Left lobe of liver (tissue), 2 donors: Measurements from ENCODE around the gene GRIN2C. TPM values are rescaled to one million over a fixed set of nuclear protein-coding genes. Genes with fewer than 3 reads are reported as not detected.

Source experiments
- ATAC-seq: fragments of 200-7000 bp; cut with Tn5 transposase; one replicate; pipeline ENCODE4 v1.9.1; 2020; ENCODE audit warnings: mild to moderate bottlenecking, moderate library complexity
- DNase-seq: peaks from one replicate; pipeline ENCODE4 v3.0.0-alpha.2; 2020; ENCODE audit warnings: low spot score
- total RNA-seq: library from RNA; stranded (reverse); gene quantifications from one replicate; pipeline ENCODE4 v1.2.1, GENCODE V29; 2021
- donor health status: DM: no; HTN: no; CAD: no; lungs with moderate emphysema.
- donor health status: DM: no; HTN: yes; CAD: no.

GRIN2C gene
- total RNA-seq, 1 donor from 2014 or later: not detected

DNA sequence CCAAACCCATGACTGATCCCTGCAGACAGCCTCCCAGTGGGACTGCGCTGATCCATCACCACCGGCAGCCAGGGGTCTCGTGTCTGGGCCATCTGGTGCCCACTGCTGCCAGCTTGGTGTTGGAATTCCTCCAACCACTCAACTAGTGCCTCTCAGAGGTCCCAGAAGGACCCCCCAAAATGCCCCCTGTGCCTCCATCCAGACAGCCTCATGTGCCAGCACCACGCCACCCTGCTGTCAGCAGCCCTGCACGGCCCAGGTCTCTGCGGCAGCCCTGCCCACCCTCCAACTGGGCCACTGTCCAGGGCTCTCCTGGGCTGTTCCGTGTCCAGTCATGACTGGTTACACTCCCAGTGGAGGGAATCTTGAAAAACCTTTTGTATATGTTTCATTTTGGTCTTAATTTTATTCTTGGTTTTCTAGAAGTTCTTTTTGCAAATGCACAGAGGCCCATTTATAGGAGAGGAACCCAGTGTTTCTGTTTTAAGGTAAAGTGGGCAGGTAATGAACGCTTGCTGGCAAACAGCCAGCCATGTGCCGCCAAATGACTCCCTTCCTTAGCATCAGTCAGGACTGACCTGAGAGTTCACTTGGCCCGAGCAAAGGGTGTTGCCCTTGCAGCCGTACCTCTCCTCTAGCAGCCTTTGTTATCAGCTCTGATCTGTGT lies 34.6 kb downstream of the GRIN2C start:
- DNase-seq (no peak), ATAC-seq (no peak)

DNA sequence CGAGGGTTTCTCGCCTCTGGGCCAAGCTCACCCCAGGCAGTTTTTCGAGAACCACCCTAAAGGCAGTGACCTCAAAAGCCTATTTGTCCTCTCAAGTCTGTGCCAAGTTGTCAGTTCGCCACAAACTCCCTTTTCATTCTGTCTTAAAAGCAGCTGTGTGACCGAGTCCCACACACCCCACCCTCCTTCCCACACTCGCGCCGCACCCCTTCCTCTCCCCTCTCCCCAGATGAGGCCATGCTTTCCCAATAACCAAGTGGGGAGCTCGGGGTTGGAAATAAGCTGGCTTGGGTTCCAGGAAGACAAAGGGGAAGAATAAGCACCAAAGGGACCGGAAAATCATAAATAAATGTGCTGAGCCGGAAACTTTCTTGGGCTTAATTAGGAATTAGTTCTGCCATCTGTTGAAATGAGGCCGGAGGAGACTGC lies 36.7 kb downstream of the GRIN2C start:
- ATAC-seq (peak; percentile 31), DNase-seq (no peak)

- ATAC-seq (no peak), DNase-seq (no peak)
Measured at GRCh38 chr17:74822335-74822938, 37.2 kb downstream of the GRIN2C start.

DNA sequence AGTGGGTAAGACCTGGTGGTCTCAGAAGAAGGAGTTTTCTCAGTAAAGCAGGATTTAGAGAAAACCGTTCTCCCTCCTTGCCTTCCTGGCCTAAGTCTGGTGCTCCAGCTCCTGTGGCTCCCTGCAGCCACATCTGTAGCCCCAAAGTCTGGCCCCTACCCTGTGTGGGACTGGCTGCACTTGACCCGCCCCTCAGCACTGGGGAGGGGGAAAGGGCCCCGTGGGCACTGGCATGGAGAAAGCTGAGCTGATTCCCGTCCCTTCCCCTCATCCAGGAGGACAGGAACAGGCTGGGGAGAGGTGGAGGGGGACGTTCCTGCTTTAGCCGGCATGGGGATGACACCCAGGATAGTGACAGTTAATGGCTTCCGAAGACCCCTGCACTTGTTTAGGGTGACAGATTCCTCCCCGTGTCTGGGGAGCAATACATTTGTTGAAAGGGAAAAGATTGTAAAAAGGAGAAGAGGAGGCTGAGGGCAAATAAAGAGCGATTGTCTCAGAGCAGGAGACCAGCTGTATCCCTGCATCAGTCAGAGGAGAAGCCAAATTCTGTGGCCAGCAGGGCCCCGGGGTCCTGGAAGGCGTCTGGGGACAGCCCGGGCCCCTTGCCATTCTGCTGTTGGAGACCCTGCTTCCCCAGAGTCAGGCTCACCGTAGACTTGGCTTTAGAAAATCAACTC lies 37.9 kb downstream of the GRIN2C start:
- DNase-seq: no peak
- no peak for ATAC-seq

DNA sequence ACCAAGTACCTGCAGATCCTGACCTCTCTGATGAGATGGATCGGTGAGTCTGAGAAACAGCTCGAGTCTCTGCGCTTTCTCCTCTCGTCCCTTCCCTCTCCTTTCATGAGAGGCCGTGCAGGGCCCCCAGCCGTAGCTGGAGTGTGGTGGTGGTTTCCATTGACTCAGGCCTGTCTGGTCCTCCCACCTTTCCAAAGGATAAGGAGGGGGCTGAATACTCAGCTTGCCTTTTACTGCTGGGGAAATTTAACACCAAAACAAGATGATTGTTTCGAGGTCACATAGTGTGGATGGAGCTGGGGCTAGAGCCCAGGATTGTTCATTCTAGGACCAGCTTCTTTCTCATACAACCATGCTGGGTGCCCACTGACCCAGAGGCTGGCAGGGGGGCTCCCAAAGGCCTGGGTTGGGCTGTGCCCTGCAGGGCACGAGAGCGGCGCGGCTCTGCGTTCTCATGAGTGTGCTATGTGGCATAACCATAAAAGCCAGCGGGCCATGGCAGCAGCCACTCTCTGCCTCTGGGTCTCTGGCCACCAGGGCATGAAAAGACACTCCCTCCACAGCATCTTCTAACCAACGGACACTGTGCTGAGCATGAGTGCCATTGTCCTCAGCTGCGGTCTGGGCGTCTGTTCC lies 39.8 kb downstream of the GRIN2C start:
- ATAC-seq: no peak
- no peak for DNase-seq

DNA sequence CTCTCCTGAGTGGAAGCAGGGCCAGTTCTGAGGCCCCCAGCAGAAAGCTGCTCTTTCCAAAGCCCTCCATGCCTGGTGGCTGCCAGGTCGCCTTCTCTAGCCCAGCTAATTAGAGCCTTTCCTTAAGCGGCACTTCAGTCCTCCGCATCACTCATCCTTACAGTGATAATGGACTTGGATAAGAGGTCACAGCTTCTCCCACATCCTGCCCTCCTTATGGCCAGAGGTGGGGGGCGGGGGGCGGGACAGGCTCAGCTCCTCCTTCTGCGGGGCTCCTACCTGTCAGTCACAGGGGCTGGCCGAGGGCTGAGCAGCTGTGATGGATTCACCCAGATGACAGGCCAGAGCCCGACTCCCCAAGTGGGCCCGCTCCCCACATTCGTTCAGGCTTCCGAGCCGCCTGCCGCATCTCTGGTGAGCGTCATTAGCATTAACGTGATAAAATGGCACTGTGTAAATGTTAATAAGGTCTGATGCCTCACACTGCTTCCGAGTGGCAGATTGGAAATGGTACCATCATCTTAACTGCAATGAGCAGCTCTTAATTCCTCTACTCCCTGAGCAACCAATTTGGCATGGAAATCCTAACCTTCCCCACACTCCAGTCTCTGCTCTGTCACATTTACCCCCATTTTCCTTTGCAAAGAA lies 41.3 kb downstream of the GRIN2C start:
- ATAC-seq (no peak), DNase-seq (no peak)

GRCh38 chr17:74816905-74817620 lies 42.6 kb downstream of the GRIN2C start:
- DNase-seq (no peak), ATAC-seq (no peak)

- no peak for ATAC-seq
- DNase-seq: no peak
Measured at GRCh38 chr17:74815550-74816370, 43.9 kb downstream of the GRIN2C start.

DNA sequence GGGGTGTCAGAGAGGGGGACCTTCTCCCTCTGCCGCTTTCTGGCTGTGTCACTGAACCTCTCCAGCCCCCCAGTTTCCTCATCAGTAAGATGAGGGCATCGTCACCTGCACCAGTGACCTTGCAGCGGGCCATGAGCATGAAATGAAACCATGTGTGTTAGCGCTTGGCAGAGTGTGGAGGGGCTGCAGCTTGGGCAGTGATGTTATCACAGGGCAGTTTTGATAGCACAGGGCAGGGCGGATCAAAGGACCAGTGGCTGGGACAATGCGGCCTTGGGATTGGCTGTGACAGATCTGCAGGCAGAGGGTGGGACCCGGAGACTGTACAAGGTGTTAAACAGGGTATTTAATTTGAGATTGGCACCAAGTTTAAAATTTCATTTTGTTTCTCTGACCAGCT lies 44.6 kb downstream of the GRIN2C start:
- DNase-seq (no peak), ATAC-seq (no peak)

DNA sequence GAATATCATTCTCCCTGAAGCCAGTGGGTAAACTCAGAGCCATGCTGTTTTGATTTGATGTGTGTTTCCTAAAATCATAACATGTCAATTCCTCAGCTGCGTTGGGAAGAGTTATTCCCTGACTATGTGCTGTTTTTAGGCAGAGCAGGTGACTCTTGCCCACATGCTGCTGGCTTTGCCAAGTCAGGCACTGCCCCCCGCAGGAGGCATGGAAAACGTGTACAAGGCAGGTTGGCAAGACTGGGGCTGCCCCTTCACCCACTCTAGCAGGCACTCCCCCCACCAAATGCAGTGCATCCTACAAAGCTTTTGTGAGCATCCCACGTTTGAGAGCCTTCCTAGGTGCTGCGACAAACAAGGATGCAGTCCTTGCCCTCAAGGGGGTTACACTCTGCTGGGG lies 45.2 kb downstream of the GRIN2C start:
- ATAC-seq (no peak), DNase-seq (no peak)

GRCh38 chr17:74812109-74813009 lies 47.3 kb downstream of the GRIN2C start:
- DNase-seq (no peak), ATAC-seq (no peak)

DNA sequence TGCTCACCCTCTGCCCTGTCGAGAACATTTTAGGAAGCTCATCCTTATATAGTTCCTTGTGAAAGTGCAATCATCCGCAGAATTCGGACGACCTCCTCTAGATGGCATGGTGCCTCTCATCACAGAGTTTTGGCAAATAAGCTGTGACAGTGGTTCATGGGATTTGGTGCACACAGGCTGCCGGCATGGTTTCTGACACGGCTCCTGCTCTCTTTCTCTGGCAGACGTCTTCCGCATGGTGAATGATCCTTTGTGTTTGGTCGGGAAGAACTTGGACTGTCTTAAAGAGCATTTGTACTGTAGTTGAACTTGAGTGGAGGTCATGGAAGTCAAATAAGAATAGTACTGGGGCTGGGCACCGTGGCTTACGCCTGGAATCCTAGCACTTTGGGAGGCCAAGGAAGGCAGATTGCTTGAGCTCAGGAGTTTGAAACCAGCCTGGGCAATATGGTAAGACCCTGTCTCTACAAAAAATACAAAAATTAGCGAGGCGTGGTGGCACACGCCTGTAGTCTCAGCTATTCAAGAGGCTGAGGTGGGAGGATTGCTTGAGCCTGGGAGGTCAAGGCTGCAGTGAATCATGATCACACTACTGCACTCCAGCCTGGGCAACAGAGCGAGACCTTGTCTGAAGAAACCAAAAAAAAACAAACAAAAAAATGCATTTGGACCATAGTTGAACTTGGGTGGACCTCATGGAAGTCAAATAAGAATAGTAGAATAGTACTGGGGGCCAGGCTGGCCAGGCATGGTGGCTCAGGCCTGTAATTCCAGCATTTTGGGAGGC lies 48.8 kb downstream of the GRIN2C start:
- DNase-seq (no peak), ATAC-seq (peak; percentile 35)

- ATAC-seq (no peak), DNase-seq (no peak)
Measured at GRCh38 chr17:74808714-74809430, 50.8 kb downstream of the GRIN2C start.

DNA sequence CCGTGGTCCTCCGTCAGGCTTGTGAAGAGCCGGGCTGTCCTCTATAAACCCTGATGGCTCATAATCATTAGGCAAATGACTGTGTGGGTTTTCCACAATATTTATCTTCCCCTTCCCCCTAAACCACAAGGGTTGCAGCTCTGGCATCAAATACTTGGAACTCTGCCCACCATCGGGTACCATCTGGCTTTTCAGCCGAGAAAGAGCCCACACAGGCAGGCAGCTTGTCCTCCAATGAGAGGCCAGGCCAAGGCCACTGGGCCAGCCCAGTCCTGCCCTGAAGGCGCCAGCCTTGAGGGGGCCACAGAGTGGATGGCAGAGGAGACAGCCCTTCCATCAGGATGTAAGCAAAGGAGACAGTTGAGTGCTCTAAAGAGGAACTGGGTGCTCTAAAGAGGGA lies 51.8 kb downstream of the GRIN2C start:
- ATAC-seq: no peak
- DNase-seq: no peak

- ATAC-seq (peak; percentile 21), DNase-seq (no peak)
Measured at GRCh38 chr17:74807441-74807840, 52.2 kb downstream of the GRIN2C start.

DNA sequence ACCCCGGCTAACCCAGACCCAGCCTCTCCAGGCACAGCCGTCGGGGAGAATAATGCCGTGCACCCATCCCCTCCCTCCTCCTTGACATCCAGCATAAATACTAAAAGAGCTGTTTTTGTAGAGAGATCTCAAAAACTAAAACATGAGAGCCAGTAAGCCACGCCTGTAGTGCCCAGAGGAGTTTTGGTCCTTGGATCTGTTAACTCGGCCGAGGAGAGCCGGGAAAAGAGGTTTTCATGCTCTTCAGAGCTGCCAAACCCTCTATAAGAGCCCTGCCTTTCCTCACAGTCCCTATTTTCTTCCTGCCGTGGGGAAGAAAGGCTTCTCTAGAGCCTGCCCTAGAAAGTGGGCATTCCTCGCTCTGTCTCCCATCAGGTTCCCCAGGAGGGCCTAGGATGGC lies 53.4 kb downstream of the GRIN2C start:
- ATAC-seq (no peak), DNase-seq (no peak)

- ATAC-seq (no peak), DNase-seq (no peak)
Measured at GRCh38 chr17:74805591-74805991, 54.1 kb downstream of the GRIN2C start.
